Neural progenitor cell (in vitro differentiated cells): ENCODE measurements around the gene FRMD5. TPM values are rescaled to one million over a fixed set of nuclear protein-coding genes. Genes with fewer than 3 reads are reported as not detected.

ENCODE experiments used
- DNase-seq: peaks from one replicate; pipeline ENCODE4 v3.0.0-alpha.2; 2016; ENCODE audit warnings: low spot score
- H2AFZ ChIP-seq: fragments of 200-600 bp; sonication (generic); replicated peaks from 2 replicates; pipeline ENCODE4 v1.6.1; 2016; ENCODE audit warnings: antibody characterized with exemption
- H3F3A ChIP-seq: fragments of 200-600 bp; sonication (generic); 2 replicates; pipeline ENCODE4 v1.6.1; 2016; ENCODE audit warnings: antibody characterized with exemption, low read depth
- H3K27ac ChIP-seq: fragments of 200-600 bp; sonication (generic); 2 replicates; pipeline ENCODE4 v1.5.1; 2016; ENCODE audit warnings: mild to moderate bottlenecking
- H3K27me3 ChIP-seq: fragments of 200-600 bp; sonication (generic); 2 replicates; pipeline ENCODE4 v1.6.1; 2016; ENCODE audit warnings: mild to moderate bottlenecking, moderate library complexity
- H3K36me3 ChIP-seq: fragments of 200-600 bp; sonication (generic); 2 replicates; pipeline ENCODE4 v1.5.1; 2016
- H3K4me1 ChIP-seq: fragments of 200-600 bp; sonication (generic); 2 replicates; pipeline ENCODE4 v1.6.1; 2016; ENCODE audit warnings: mixed run types
- H3K4me2 ChIP-seq: fragments of 200-600 bp; sonication (generic); 2 replicates; pipeline ENCODE4 v1.6.1; 2016
- H3K4me3 ChIP-seq: fragments of 200-600 bp; sonication (generic); 2 replicates; pipeline ENCODE4 v1.5.1; 2016
- H3K79me2 ChIP-seq: fragments of 200-600 bp; sonication (generic); 2 replicates; pipeline ENCODE4 v1.6.1; 2016; ENCODE audit warnings: low read depth
- H3K9ac ChIP-seq: fragments of 200-600 bp; sonication (generic); 2 replicates; pipeline ENCODE4 v1.6.1; 2016
- H3K9me3 ChIP-seq: fragments of 200-600 bp; sonication (generic); 2 replicates; pipeline ENCODE4 v1.5.1; 2016; ENCODE audit warnings: low read depth
- H4K20me1 ChIP-seq: fragments of 200-600 bp; sonication (generic); 2 replicates; pipeline ENCODE4 v1.6.1; 2016; ENCODE audit warnings: low read depth
- H3K27ac Mint-ChIP-seq: 3 replicates; pipeline ENCODE4 v1.8.0; 2021; ENCODE audit warnings: mixed read lengths
- H3K27me3 Mint-ChIP-seq: 2 replicates; pipeline ENCODE4 v1.8.0; 2022; ENCODE audit warnings: low read depth, mild to moderate bottlenecking, inconsistent platforms, moderate library complexity, mixed read lengths; ENCODE audit not compliant: insufficient read depth
- H3K36me3 Mint-ChIP-seq: 3 replicates; pipeline ENCODE4 v1.8.0; 2021; ENCODE audit warnings: mixed read lengths
- H3K4me1 Mint-ChIP-seq: 3 replicates; pipeline ENCODE4 v1.8.0; 2021; ENCODE audit warnings: mixed read lengths
- H3K4me3 Mint-ChIP-seq: 3 replicates; pipeline ENCODE4 v1.8.0; 2021; ENCODE audit warnings: mild to moderate bottlenecking, moderate library complexity, mixed read lengths
- H3K9me3 Mint-ChIP-seq: 3 replicates; pipeline ENCODE4 v1.8.0; 2020; ENCODE audit warnings: mixed read lengths
- EZH2 ChIP-seq: fragments of 200-600 bp; sonication (generic); IDR thresholded peaks from 2 replicates; pipeline ENCODE4 v1.6.1; 2017; ENCODE audit warnings: antibody characterized with exemption, mild to moderate bottlenecking, moderate library complexity
- EZH2phosphoT487 ChIP-seq: fragments of 200-600 bp; sonication (generic); IDR thresholded peaks from 2 replicates; pipeline ENCODE4 v1.6.1; 2017; ENCODE audit warnings: antibody characterized with exemption
- small RNA-seq: library from RNA; depleted of rRNA; stranded (forward); fragments of <200 nt; gene quantifications from one replicate; pipeline ENCODE3, GENCODE V24; 2015
- total RNA-seq: library from RNA; depleted of rRNA; stranded (reverse); fragments of >200 nt; gene quantifications from 2 replicates; pipeline ENCODE4 v1.2.3, GENCODE V29; 2015; ENCODE audit warnings: low replicate concordance
- TF ChIP-seq, protein P1 (sequence below): fragments of 200-600 bp; sonication (generic); IDR thresholded peaks from 2 replicates; pipeline ENCODE4 v1.5.1; 2017; ENCODE audit warnings: antibody characterized with exemption, mild to moderate bottlenecking

The FRMD5 gene
- total RNA-seq, 1 donor from 2014 or later, result 10.1 TPM

DNA sequence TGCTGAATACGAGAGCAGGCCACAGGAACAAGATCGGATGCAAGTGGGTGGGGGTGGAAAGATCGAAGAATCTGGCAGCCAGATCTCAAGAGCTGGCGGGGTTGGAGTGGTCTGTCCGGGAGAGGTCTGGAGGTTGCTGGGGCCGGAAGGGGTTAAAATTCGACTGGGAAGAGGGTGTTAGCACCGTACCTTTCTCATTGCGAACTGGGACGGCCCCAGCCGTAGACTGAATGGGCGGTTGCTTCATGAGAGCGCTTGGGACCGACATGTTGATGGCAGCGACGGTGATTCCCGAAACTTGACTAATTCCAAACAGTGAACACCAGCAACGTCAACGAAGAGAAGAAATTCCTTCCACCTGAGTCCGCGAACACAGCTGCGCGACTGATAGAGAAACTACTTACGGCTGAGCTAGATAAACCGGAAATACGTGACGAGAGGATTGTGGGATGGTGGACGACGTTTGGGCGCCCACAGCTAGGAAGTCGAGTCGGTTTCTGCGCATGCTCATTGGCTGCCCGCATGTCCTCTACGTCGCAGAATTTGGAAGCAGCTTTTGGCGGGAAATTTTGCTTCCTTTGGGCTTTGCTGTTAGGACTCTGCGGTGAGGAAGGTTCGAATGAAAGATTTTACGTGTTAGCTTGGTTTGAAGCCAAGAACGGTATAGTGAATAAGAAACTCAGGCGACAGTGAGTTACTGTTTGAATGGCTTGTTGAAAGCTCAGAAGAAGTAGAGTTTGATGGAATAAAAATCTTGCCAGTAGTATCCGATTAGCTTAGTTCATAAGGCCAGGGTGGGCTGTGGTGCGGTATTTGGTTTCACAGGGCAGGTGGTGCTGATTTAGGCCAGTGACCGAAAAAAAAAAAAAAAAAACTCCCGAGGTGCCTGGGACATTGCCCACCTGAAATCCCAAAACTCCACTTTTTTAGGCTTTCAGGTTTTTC lies 370.5 kb downstream of the FRMD5 start, which contains the start of gene MFAP1:
MFAP1 (minus strand) TSS at position 389 of the 945 bp plus-strand sequence; CDS start at position 268, 121 bp downstream.
- TF ChIP-seq EZH2, result no peak
- TF ChIP-seq, protein P1, sequence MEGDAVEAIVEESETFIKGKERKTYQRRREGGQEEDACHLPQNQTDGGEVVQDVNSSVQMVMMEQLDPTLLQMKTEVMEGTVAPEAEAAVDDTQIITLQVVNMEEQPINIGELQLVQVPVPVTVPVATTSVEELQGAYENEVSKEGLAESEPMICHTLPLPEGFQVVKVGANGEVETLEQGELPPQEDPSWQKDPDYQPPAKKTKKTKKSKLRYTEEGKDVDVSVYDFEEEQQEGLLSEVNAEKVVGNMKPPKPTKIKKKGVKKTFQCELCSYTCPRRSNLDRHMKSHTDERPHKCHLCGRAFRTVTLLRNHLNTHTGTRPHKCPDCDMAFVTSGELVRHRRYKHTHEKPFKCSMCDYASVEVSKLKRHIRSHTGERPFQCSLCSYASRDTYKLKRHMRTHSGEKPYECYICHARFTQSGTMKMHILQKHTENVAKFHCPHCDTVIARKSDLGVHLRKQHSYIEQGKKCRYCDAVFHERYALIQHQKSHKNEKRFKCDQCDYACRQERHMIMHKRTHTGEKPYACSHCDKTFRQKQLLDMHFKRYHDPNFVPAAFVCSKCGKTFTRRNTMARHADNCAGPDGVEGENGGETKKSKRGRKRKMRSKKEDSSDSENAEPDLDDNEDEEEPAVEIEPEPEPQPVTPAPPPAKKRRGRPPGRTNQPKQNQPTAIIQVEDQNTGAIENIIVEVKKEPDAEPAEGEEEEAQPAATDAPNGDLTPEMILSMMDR, result no peak
- no peak for TF ChIP-seq EZH2phosphoT487
- H3K4me3 Mint-ChIP-seq, result peak within 1 kb of the TSS; percentile 98
- H3K9me3 Mint-ChIP-seq, result peaks cover 5% of the 10 kb centered on the region
- H3K36me3 ChIP-seq, result peaks cover 8% of the 10 kb centered on the region
- peaks cover 16% of the 10 kb centered on the region for H3K4me1 ChIP-seq
- peaks cover 64% of the 10 kb centered on the region for H3K79me2 ChIP-seq
- peak; percentile 91 for DNase-seq
- no peaks in the 10 kb centered on the region for H3K27me3 ChIP-seq
- peak within 1 kb of the TSS; percentile 84 for H2AFZ ChIP-seq
- peak within 1 kb of the TSS; percentile 78 for H3K4me2 ChIP-seq
- peaks cover 11% of the 10 kb centered on the region for H3K36me3 Mint-ChIP-seq
- peaks cover 3% of the 10 kb centered on the region for H4K20me1 ChIP-seq
- H3K9me3 ChIP-seq, result peaks cover 5% of the 10 kb centered on the region
- peaks cover 25% of the 10 kb centered on the region for H3K4me1 Mint-ChIP-seq
- peak within 1 kb of the TSS; percentile 61 for H3K4me3 ChIP-seq
- H3F3A ChIP-seq, result peaks cover 30% of the 10 kb centered on the region
- peak within 1 kb of the TSS; percentile 43 for H3K9ac ChIP-seq
- peak within 1 kb of the TSS; percentile 23 for H3K27ac Mint-ChIP-seq
- H3K27me3 Mint-ChIP-seq, result peaks cover 2% of the 10 kb centered on the region
- no peak within 1 kb of the TSS for H3K27ac ChIP-seq

DNA sequence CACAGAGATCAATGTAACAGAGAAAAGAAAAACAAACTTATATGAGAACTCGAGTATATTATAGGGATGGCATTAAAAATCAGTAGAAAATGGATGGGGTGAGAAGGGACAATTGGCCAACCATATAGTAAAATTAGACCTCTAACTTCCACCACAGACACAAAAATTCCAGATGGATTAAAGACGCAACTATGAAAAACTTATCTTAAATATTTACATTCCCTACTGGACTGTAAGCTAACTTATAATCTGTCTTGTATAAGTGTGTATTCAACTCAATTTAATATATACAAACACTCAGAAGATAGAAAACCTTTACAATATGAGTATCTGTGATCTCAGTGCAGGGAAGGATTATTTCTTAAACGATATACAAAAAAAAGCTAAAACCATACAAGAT lies 373.6 kb downstream of the FRMD5 start:
- Histone ChIP-seq H3K36me3 (peaks cover 8% of the 10 kb centered on the region), H3K27me3 (no peaks in the 10 kb centered on the region), H3F3A (peaks cover 18% of the 10 kb centered on the region), H3K79me2 (peaks cover 73% of the 10 kb centered on the region), H3K9ac (no peak overlapping the region), H3K4me2 (no peak overlapping the region), H3K4me3 (no peak overlapping the region), H3K27ac (no peak overlapping the region), H3K4me1 (peaks cover 3% of the 10 kb centered on the region), H2AFZ (no peak overlapping the region), H3K9me3 (peaks cover 5% of the 10 kb centered on the region), H4K20me1 (peaks cover 16% of the 10 kb centered on the region)
- H3K36me3 Mint-ChIP-seq, result peaks cover 10% of the 10 kb centered on the region
- TF ChIP-seq, protein P1, result no peak
- TF ChIP-seq EZH2phosphoT487 (no peak), EZH2 (no peak)
- H3K9me3 Mint-ChIP-seq, result peaks cover 5% of the 10 kb centered on the region
- H3K27me3 Mint-ChIP-seq, result peaks cover 2% of the 10 kb centered on the region
- H3K4me3 Mint-ChIP-seq, result peak overlapping the region; percentile 21
- peaks cover 9% of the 10 kb centered on the region for H3K4me1 Mint-ChIP-seq
- no peak for DNase-seq
- H3K27ac Mint-ChIP-seq, result no peak overlapping the region

Small RNA genes lying within 50 kb of the gene (small RNA-seq; reads per million reads assigned to genes)
- not detected for gene RF00019

Other genes starting within 250 kb of the FRMD5 start
- 32.3 and 45.6 TPM in 2 replicates for gene GOLM2, start 93.4 kb upstream of the FRMD5 start, total RNA-seq
- gene CTDSPL2, start 232.4 kb upstream of the FRMD5 start, total RNA-seq, result 179 and 207 TPM in 2 replicates